Activated T-helper 17 cell treated with anti-CD3 and anti-CD28 coated beads, Interleukin-2, amount 50 U/mL, for 72 hours (primary cell): Measurements from ENCODE around the gene FLG2. TPM values are rescaled to one million over a fixed set of nuclear protein-coding genes. Genes with fewer than 3 reads are reported as not detected.
"Not testable (repeated sequence)": the region's sequence is repeated elsewhere in the genome, so short reads cannot be mapped to it uniquely, and the experiment has no call there.

Experiments used
- ATAC-seq: fragments of 150-1000 bp; cut with Tn5 transposase; replicated peaks from 2 replicates; pipeline ENCODE4 v1.10.0; 2021; ENCODE audit warnings: mild to moderate bottlenecking, moderate library complexity
- H3K27ac Mint-ChIP-seq: one replicate; pipeline ENCODE4 v1.8.0; 2022; ENCODE audit warnings: mixed read lengths
- H3K27me3 Mint-ChIP-seq: one replicate; pipeline ENCODE4 v1.8.0; 2022; ENCODE audit warnings: mixed read lengths
- H3K36me3 Mint-ChIP-seq: one replicate; pipeline ENCODE4 v1.8.0; 2022; ENCODE audit warnings: low read depth, mild to moderate bottlenecking, mixed read lengths
- H3K4me1 Mint-ChIP-seq: one replicate; pipeline ENCODE4 v1.8.0; 2022; ENCODE audit warnings: mixed read lengths
- H3K4me3 Mint-ChIP-seq: one replicate; pipeline ENCODE4 v1.8.0; 2022; ENCODE audit warnings: mild to moderate bottlenecking, mixed read lengths
- H3K9me3 Mint-ChIP-seq: one replicate; pipeline ENCODE4 v1.8.0; 2022; ENCODE audit warnings: mixed read lengths
- total RNA-seq, 2 donors: library from RNA; stranded (reverse); gene quantifications; one replicate each; pipeline ENCODE4 v1.2.3, GENCODE V29; 2022

FLG2 gene
- total RNA-seq, 2 donors from 2014 or later: not detected

GRCh38 chr1:152347116-152347728 lies 12.6 kb downstream of the FLG2 start:
- no peaks in the 10 kb centered on the region for H3K4me1 Mint-ChIP-seq
- peaks cover 11% of the 10 kb centered on the region for H3K27me3 Mint-ChIP-seq
- H3K36me3 Mint-ChIP-seq: no peaks in the 10 kb centered on the region
- ATAC-seq: peak; percentile 70
- no peak overlapping the region for H3K4me3 Mint-ChIP-seq
- H3K9me3 Mint-ChIP-seq: no peaks in the 10 kb centered on the region
- H3K27ac Mint-ChIP-seq: no peak overlapping the region

- peak; percentile 44 for ATAC-seq
- H3K4me3 Mint-ChIP-seq: no peak overlapping the region
- peaks cover 15% of the 10 kb centered on the region for H3K27me3 Mint-ChIP-seq
- H3K4me1 Mint-ChIP-seq: no peaks in the 10 kb centered on the region
- no peaks in the 10 kb centered on the region for H3K36me3 Mint-ChIP-seq
- H3K27ac Mint-ChIP-seq: no peak overlapping the region
- H3K9me3 Mint-ChIP-seq: no peaks in the 10 kb centered on the region
Measured at GRCh38 chr1:152344438-152344837, 15.4 kb downstream of the FLG2 start.

GRCh38 chr1:152343006-152343405 lies 16.8 kb downstream of the FLG2 start:
- no peak for ATAC-seq
- H3K27me3 Mint-ChIP-seq: peaks cover 15% of the 10 kb centered on the region
- H3K9me3 Mint-ChIP-seq: no peaks in the 10 kb centered on the region
- no peaks in the 10 kb centered on the region for H3K36me3 Mint-ChIP-seq
- H3K27ac Mint-ChIP-seq: no peak overlapping the region
- no peaks in the 10 kb centered on the region for H3K4me1 Mint-ChIP-seq
- no peak overlapping the region for H3K4me3 Mint-ChIP-seq

- Mint-ChIP-seq H3K27ac (no peak overlapping the region), H3K4me3 (no peak overlapping the region), H3K27me3 (peaks cover 21% of the 10 kb centered on the region), H3K9me3 (no peaks in the 10 kb centered on the region), H3K4me1 (no peaks in the 10 kb centered on the region), H3K36me3 (no peaks in the 10 kb centered on the region)
- no peak for ATAC-seq
Measured at GRCh38 chr1:152335399-152335798, 24.4 kb downstream of the FLG2 start.

- no peak overlapping the region for H3K4me3 Mint-ChIP-seq
Measured at GRCh38 chr1:152328801-152329391, 30.9 kb downstream of the FLG2 start.

GRCh38 chr1:152325111-152325510 lies 34.7 kb downstream of the FLG2 start, which contains the start of gene FLG:
Gene FLG, minus strand, starts transcription at chr1:152325239. Its CDS starts 9,783 bp downstream, at chr1:152315456.
- ATAC-seq: no peak
- Mint-ChIP-seq H3K9me3 (no peaks in the 10 kb centered on the region), H3K27me3 (peaks cover 3% of the 10 kb centered on the region), H3K4me1 (no peaks in the 10 kb centered on the region), H3K36me3 (no peaks in the 10 kb centered on the region), H3K27ac (no peak within 1 kb of the TSS), H3K4me3 (no peak within 1 kb of the TSS)

More at GRCh38 chr1:152328801-152329391, 30.9 kb downstream of the FLG2 start:
- no peak overlapping the region for H3K27ac Mint-ChIP-seq
- H3K36me3 Mint-ChIP-seq: no peaks in the 10 kb centered on the region
- H3K4me1 Mint-ChIP-seq: no peaks in the 10 kb centered on the region
- H3K27me3 Mint-ChIP-seq: no peaks in the 10 kb centered on the region
- ATAC-seq: no peak
- H3K9me3 Mint-ChIP-seq: no peaks in the 10 kb centered on the region

GRCh38 chr1:152313970-152314369 lies 45.8 kb downstream of the FLG2 start:
- H3K9me3 Mint-ChIP-seq: no peaks in the 10 kb centered on the region
- H3K27ac Mint-ChIP-seq: no peak overlapping the region
- no peaks in the 10 kb centered on the region for H3K4me1 Mint-ChIP-seq

GRCh38 chr1:152313319-152313801 lies 46.4 kb downstream of the FLG2 start:
- Mint-ChIP-seq H3K36me3 (no peaks in the 10 kb centered on the region), H3K4me1 (no peaks in the 10 kb centered on the region), H3K9me3 (no peaks in the 10 kb centered on the region), H3K27me3 (peaks cover 11% of the 10 kb centered on the region), H3K4me3 (no peak overlapping the region), H3K27ac (no peak overlapping the region)
- ATAC-seq: no peak

More at GRCh38 chr1:152313970-152314369, 45.8 kb downstream of the FLG2 start:
- Mint-ChIP-seq H3K36me3 (no peaks in the 10 kb centered on the region), H3K27me3 (peaks cover 11% of the 10 kb centered on the region), H3K4me3 (no peak overlapping the region)
- ATAC-seq: no peak

GRCh38 chr1:152312169-152312568 lies 47.6 kb downstream of the FLG2 start:
- not testable (repeated sequence) for H3K9me3 Mint-ChIP-seq, ATAC-seq, H3K4me3 Mint-ChIP-seq, H3K36me3 Mint-ChIP-seq, H3K27ac Mint-ChIP-seq, H3K4me1 Mint-ChIP-seq
- H3K27me3 Mint-ChIP-seq: peaks cover 11% of the 10 kb centered on the region

- H3K27ac Mint-ChIP-seq: no peak overlapping the region
- H3K27me3 Mint-ChIP-seq: peaks cover 11% of the 10 kb centered on the region
- no peaks in the 10 kb centered on the region for H3K4me1 Mint-ChIP-seq
- no peaks in the 10 kb centered on the region for H3K36me3 Mint-ChIP-seq
- H3K9me3 Mint-ChIP-seq: no peaks in the 10 kb centered on the region
- ATAC-seq: no peak
- H3K4me3 Mint-ChIP-seq: no peak overlapping the region
Measured at GRCh38 chr1:152309955-152310354, 49.9 kb downstream of the FLG2 start.

- not testable (repeated sequence) for H3K4me1 Mint-ChIP-seq, H3K36me3 Mint-ChIP-seq, H3K27me3 Mint-ChIP-seq, H3K4me3 Mint-ChIP-seq, H3K27ac Mint-ChIP-seq, H3K9me3 Mint-ChIP-seq, ATAC-seq
Measured at GRCh38 chr1:152309320-152309901, 50.4 kb downstream of the FLG2 start.

GRCh38 chr1:152308758-152309157 lies 51.0 kb downstream of the FLG2 start:
- not testable (repeated sequence) for H3K4me1 Mint-ChIP-seq, ATAC-seq, H3K4me3 Mint-ChIP-seq, H3K27me3 Mint-ChIP-seq, H3K36me3 Mint-ChIP-seq, H3K27ac Mint-ChIP-seq, H3K9me3 Mint-ChIP-seq

- H3K36me3 Mint-ChIP-seq, ATAC-seq, H3K27me3 Mint-ChIP-seq, H3K4me1 Mint-ChIP-seq, H3K27ac Mint-ChIP-seq, H3K9me3 Mint-ChIP-seq, H3K4me3 Mint-ChIP-seq: not testable (repeated sequence)
Measured at GRCh38 chr1:152307970-152308369, 51.8 kb downstream of the FLG2 start.

GRCh38 chr1:152306123-152306522 lies 53.7 kb downstream of the FLG2 start:
- ATAC-seq, H3K27me3 Mint-ChIP-seq, H3K4me3 Mint-ChIP-seq, H3K27ac Mint-ChIP-seq, H3K4me1 Mint-ChIP-seq, H3K36me3 Mint-ChIP-seq, H3K9me3 Mint-ChIP-seq: not testable (repeated sequence)

GRCh38 chr1:152304773-152305172 lies 55.0 kb downstream of the FLG2 start:
- H3K27me3 Mint-ChIP-seq, ATAC-seq, H3K9me3 Mint-ChIP-seq, H3K4me3 Mint-ChIP-seq, H3K27ac Mint-ChIP-seq, H3K4me1 Mint-ChIP-seq, H3K36me3 Mint-ChIP-seq: not testable (repeated sequence)
